Progenitor cell of endocrine pancreas (in vitro differentiated cells): Measurements from ENCODE around the gene TMEM43. TPM values are rescaled to one million over a fixed set of nuclear protein-coding genes. Genes with fewer than 3 reads are reported as not detected.

Experiments
- DNase-seq: peaks from one replicate; pipeline ENCODE4 v3.0.0; 2021; ENCODE audit warnings: low spot score; ENCODE audit not compliant: unreplicated experiment
- H3K27ac Mint-ChIP-seq: 2 replicates; pipeline ENCODE4 v1.8.0; 2021; ENCODE audit warnings: mild to moderate bottlenecking, moderate library complexity, mixed read lengths
- H3K27me3 Mint-ChIP-seq: 2 replicates; pipeline ENCODE4 v1.8.0; 2021; ENCODE audit warnings: mixed read lengths
- H3K36me3 Mint-ChIP-seq: 2 replicates; pipeline ENCODE4 v1.8.0; 2022; ENCODE audit warnings: mixed read lengths; ENCODE audit not compliant: insufficient read depth
- H3K4me1 Mint-ChIP-seq: 2 replicates; pipeline ENCODE4 v1.8.0; 2021; ENCODE audit warnings: low read depth, mixed read lengths
- H3K4me3 Mint-ChIP-seq: 2 replicates; pipeline ENCODE4 v1.8.0; 2021; ENCODE audit warnings: low read depth, mild to moderate bottlenecking, moderate library complexity, mixed read lengths
- H3K9me3 Mint-ChIP-seq: 2 replicates; pipeline ENCODE4 v1.8.0; 2021; ENCODE audit warnings: low read depth, mixed read lengths
- total RNA-seq: library from RNA; stranded (reverse); gene quantifications from 2 replicates; pipeline ENCODE4 v1.2.1, GENCODE V29; 2021
- TF ChIP-seq, protein P1 (sequence below): fragments of 200-600 bp; sonication (generic); IDR thresholded peaks from one replicate; pipeline ENCODE4 v1.5.0; 2021; ENCODE audit warnings: antibody characterized with exemption, mild to moderate bottlenecking; ENCODE audit not compliant: unreplicated experiment

Gene TMEM43
- total RNA-seq, 1 donor from 2014 or later: 40.0 TPM

DNA sequence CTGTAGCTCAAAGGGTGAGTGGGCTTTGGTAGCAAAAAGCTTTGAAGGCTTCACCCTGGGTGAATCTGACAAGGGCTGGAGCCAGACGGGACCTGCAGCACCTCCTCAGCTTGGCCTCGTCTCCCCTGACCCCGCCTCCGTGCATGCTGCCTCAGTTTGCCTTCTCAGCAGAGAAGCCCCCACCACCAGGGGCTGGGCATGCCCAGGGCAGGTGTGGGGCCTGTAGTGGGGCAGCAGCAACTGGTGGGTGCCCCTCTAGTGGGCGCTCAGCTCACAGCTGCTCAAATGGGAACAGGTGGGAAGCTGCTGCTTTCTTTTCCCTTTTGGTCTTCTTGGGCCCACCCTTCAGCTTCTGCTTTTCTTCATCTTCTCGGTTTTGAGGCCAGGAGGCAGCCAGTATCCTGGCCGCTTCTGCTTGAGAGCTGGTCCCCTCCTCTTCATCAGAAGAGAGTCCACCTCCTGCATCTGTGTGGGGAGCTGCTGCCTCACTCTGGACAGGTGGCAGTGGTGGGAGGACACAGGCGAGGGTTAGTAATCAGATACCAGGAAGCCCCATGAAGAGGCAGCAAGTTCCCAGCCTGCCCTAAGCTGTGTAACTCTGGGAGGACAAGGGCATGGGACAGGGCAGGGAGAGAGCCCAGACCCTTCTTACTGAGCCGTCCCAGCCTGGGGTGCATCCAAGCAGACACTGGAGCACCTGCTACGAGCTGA, 21.0 kb downstream of the TMEM43 start:
- DNase-seq: no peak
- H3K4me3 Mint-ChIP-seq: no peak overlapping the region
- TF ChIP-seq, protein P1, sequence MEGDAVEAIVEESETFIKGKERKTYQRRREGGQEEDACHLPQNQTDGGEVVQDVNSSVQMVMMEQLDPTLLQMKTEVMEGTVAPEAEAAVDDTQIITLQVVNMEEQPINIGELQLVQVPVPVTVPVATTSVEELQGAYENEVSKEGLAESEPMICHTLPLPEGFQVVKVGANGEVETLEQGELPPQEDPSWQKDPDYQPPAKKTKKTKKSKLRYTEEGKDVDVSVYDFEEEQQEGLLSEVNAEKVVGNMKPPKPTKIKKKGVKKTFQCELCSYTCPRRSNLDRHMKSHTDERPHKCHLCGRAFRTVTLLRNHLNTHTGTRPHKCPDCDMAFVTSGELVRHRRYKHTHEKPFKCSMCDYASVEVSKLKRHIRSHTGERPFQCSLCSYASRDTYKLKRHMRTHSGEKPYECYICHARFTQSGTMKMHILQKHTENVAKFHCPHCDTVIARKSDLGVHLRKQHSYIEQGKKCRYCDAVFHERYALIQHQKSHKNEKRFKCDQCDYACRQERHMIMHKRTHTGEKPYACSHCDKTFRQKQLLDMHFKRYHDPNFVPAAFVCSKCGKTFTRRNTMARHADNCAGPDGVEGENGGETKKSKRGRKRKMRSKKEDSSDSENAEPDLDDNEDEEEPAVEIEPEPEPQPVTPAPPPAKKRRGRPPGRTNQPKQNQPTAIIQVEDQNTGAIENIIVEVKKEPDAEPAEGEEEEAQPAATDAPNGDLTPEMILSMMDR: no peak
- peaks cover 10% of the 10 kb centered on the region for H3K36me3 Mint-ChIP-seq
- no peaks in the 10 kb centered on the region for H3K9me3 Mint-ChIP-seq
- peaks cover 4% of the 10 kb centered on the region for H3K4me1 Mint-ChIP-seq
- H3K27me3 Mint-ChIP-seq: no peaks in the 10 kb centered on the region
- H3K27ac Mint-ChIP-seq: no peak overlapping the region

DNA sequence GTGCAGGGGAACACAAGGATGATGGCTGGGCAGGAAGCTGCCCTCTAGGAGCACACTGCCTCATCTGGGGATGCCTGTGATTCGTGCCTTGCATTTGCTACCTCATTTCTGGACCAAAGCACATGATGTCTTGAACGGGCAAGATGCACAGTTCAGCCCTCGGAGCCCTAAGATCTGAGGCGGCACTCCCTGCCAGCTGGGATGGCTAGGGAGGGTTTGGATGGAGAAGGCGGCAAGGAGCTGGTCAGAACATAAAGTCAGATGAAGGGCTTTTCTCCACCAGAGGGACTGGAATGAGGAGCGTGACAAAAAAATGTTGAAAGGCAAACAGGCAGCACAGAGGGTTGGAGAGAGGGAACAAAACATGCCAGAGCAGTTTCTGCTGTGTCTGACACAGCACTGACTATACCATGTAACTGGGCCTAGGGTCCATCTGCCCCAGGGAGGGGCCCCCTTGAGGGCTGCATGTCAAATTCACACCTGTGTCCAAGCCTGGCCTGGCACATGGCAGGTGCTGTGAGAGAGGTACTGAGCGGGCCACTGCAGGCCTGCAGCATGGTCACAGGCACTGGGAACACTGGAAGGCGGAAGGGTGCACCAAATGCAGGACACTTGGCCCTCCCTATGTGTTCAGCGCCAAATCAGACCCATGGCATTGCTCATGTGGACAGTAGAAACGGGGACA, 21.7 kb downstream of the TMEM43 start:
- H3K36me3 Mint-ChIP-seq: peaks cover 11% of the 10 kb centered on the region
- peaks cover 4% of the 10 kb centered on the region for H3K4me1 Mint-ChIP-seq
- H3K27me3 Mint-ChIP-seq: no peaks in the 10 kb centered on the region
- peak overlapping the region; percentile 91 for H3K27ac Mint-ChIP-seq
- no peak overlapping the region for H3K4me3 Mint-ChIP-seq
- TF ChIP-seq, protein P1: no peak
- no peak for DNase-seq
- H3K9me3 Mint-ChIP-seq: no peaks in the 10 kb centered on the region

DNA sequence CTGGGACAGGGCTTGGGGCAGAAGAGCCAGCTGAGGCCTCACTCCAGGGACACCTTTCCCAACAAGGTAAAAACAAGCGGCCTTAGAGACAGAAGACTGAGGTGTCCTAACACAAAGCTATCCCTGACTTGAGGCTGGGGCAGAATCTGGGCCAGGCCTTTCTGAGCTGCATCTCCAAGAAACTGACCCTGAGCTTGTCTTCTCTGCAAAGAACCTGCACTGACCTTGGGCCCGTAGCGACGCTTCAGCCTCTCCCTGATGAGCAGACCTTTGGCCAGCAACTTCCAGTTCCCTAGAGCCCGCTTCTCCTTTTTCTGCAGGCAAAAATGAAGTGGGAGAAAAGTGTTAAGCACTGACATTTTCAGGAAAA, 22.2 kb downstream of the TMEM43 start:
- Mint-ChIP-seq H3K27me3 (no peaks in the 10 kb centered on the region), H3K9me3 (no peaks in the 10 kb centered on the region), H3K4me1 (peaks cover 4% of the 10 kb centered on the region), H3K4me3 (no peak overlapping the region), H3K27ac (no peak overlapping the region), H3K36me3 (peaks cover 11% of the 10 kb centered on the region)
- no peak for DNase-seq
- TF ChIP-seq, protein P1: no peak

DNA sequence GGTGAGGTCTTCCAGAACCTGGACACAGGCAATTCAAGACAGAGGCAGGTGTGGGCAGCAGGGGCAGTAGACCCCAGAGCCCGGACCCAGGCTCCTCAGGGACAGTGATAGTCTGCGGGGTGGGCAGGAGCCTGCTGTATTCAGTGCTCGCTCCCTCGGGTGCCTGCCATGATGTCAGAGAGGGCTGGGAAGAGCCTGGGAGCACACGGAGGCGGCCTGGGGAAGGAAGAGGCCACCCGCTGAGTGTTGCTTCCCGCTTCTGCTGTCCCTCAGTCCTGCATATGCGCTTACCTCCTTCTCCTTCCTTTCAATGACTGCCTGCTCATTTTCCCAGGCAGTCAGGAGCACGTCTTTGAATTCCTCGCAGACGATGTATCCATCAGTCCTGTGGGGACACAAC, 22.8 kb downstream of the TMEM43 start:
- DNase-seq: no peak
- Mint-ChIP-seq H3K27me3 (no peaks in the 10 kb centered on the region), H3K9me3 (no peaks in the 10 kb centered on the region), H3K4me1 (peaks cover 4% of the 10 kb centered on the region), H3K36me3 (peaks cover 12% of the 10 kb centered on the region), H3K27ac (no peak overlapping the region), H3K4me3 (no peak overlapping the region)
- TF ChIP-seq, protein P1: no peak

DNA sequence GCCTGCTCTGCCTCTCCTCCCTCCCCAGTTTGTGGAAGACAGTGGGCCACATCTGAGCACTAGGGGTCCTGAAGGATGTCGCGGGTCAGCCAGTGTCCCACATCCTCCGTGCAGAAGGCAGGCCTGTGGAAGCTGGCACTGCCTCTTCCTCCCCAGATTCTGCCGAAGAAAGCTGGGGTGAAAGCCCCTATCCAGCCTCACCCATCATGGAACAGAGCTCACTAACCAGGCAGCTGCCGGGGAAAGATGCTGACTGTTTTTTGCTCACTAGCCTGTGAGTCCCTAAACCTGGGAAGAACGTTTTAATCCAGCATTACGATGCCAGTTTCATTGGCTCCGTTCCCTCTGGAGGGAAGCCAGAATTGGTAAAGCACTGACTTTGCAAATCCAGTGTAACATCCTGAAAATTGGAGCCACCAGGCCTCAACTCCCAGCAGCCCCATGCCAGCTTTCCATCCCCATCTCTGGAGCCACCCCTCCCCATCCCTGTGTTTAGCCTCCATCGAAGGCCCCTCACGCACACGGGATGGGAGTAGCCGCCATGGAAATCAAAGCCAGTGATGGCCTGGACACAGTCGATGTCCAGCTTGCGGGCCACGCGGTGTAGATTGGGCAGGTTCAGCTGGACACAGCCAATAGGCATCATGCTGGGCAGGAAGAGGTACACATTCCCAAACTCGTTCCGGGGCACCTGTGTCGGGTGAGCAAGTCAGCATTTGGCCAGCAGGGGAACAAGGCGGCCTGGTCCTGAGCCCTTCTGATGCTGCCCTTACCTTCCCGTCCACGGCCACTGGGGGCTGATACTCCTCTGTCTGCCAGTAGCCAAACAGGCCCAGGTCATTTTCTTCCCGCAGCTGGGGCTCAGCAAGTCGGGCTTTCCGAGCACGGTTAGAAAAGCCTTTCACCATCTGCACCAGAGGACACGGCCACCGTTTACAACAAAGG, 23.5 kb downstream of the TMEM43 start:
- Mint-ChIP-seq H3K4me1 (peaks cover 4% of the 10 kb centered on the region), H3K9me3 (no peaks in the 10 kb centered on the region), H3K27ac (no peak overlapping the region), H3K36me3 (peaks cover 12% of the 10 kb centered on the region), H3K4me3 (no peak overlapping the region), H3K27me3 (no peaks in the 10 kb centered on the region)
- TF ChIP-seq, protein P1: no peak
- DNase-seq: no peak
